Measurements from ENCODE around the gene SEC14L1. TPM values are rescaled to one million over a fixed set of nuclear protein-coding genes. Genes with fewer than 3 reads are reported as not detected.

Gene SEC14L1
- total RNA-seq, 4 donors from 2014 or later, result 51.1 to 113 (median 81.7) TPM

- peak overlapping the region in 1 of 4 donors; percentile 40 for H3K27ac ChIP-seq
- no peak for DNase-seq (ENCODE audit: low spot score in 2 of 2)
- no peak for TF ChIP-seq POLR2A (IDR thresholded peaks at IDR 0.05)
- no peak for TF ChIP-seq CTCF (IDR thresholded peaks at IDR 0.05)
- WGBS, 2 donors, result 70 to 83% methylated on average over 5 of the region's 5 CpGs
- H3K4me3 ChIP-seq, result no peak overlapping the region
- H3K9me3 ChIP-seq, result peaks cover 0 to 19% (median 4%) of the 10 kb centered on the region in 4 donors
- H3K4me1 ChIP-seq, result peaks cover 0 to 41% (median 17%) of the 10 kb centered on the region in 4 donors
- no peaks in the 10 kb centered on the region for H3K27me3 ChIP-seq
- H3K36me3 ChIP-seq, result peaks cover 0 to 28% (median 0%) of the 10 kb centered on the region in 3 donors
Measured at GRCh38 chr17:77178050-77178449, 37.3 kb downstream of the SEC14L1 start.

GRCh38 chr17:77178563-77178962 is 37.8 kb downstream of the SEC14L1 start:
- H3K27ac ChIP-seq, result peak overlapping the region in 1 of 4 donors; percentile 40
- WGBS, 2 donors, result 83 to 88% methylated on average over 14 of the region's 14 CpGs
- H3K36me3 ChIP-seq, result peaks cover 0 to 27% (median 0%) of the 10 kb centered on the region in 3 donors
- peaks cover 0 to 19% (median 4%) of the 10 kb centered on the region in 4 donors for H3K9me3 ChIP-seq
- TF ChIP-seq CTCF (IDR thresholded peaks at IDR 0.05) (no peak), POLR2A (IDR thresholded peaks at IDR 0.05) (no peak), EP300 (IDR thresholded peaks at IDR 0.05) (no peak)
- DNase-seq (ENCODE audit: low spot score in 2 of 2), result no peak
- H3K27me3 ChIP-seq, result no peaks in the 10 kb centered on the region
- H3K4me3 ChIP-seq, result no peak overlapping the region
- peaks cover 0 to 41% (median 19%) of the 10 kb centered on the region in 4 donors for H3K4me1 ChIP-seq

- Histone ChIP-seq H3K27ac (no peak overlapping the region), H3K36me3 (peaks cover 0 to 8% (median 0%) of the 10 kb centered on the region in 3 donors), H3K27me3 (no peaks in the 10 kb centered on the region), H3K4me3 (no peak overlapping the region), H3K4me1 (peaks cover 0 to 62% (median 34%) of the 10 kb centered on the region in 4 donors), H3K9me3 (no peaks in the 10 kb centered on the region)
- WGBS, 2 donors, result 91 to 93% methylated on average over 16 of the region's 16 CpGs
- DNase-seq (ENCODE audit: low spot score in 2 of 2), result no peak
- TF ChIP-seq CTCF (IDR thresholded peaks at IDR 0.05) (no peak), EP300 (IDR thresholded peaks at IDR 0.05) (no peak), POLR2A (IDR thresholded peaks at IDR 0.05) (no peak)
Measured at GRCh38 chr17:77180503-77181357, 40.0 kb downstream of the SEC14L1 start.

- H3K4me3 ChIP-seq, result no peak overlapping the region
- DNase-seq (ENCODE audit: low spot score in 2 of 2), result no peak
- 55 to 60% methylated on average over 16 of the region's 16 CpGs for WGBS, 2 donors
- peak overlapping the region in 2 of 4 donors; percentile 60 to 61 for H3K27ac ChIP-seq
- H3K36me3 ChIP-seq, result no peaks in the 10 kb centered on the region
- H3K9me3 ChIP-seq, result no peaks in the 10 kb centered on the region
- H3K27me3 ChIP-seq, result no peaks in the 10 kb centered on the region
- peaks cover 0 to 75% (median 36%) of the 10 kb centered on the region in 4 donors for H3K4me1 ChIP-seq
- TF ChIP-seq EP300 (IDR thresholded peaks at IDR 0.05), result no peak
- TF ChIP-seq CTCF (IDR thresholded peaks at IDR 0.05), result no peak
- TF ChIP-seq POLR2A (IDR thresholded peaks at IDR 0.05), result no peak
Measured at GRCh38 chr17:77182205-77183172, 41.7 kb downstream of the SEC14L1 start.
